Progenitor cell of endocrine pancreas (in vitro differentiated cells): Measurements from ENCODE around the gene GMDS. TPM values are rescaled to one million over a fixed set of nuclear protein-coding genes. Genes with fewer than 3 reads are reported as not detected.

ENCODE experiments used
- DNase-seq: peaks from one replicate; pipeline ENCODE4 v3.0.0; 2021; ENCODE audit warnings: low spot score; ENCODE audit not compliant: unreplicated experiment
- H3K27ac Mint-ChIP-seq: 2 replicates; pipeline ENCODE4 v1.8.0; 2021; ENCODE audit warnings: mild to moderate bottlenecking, moderate library complexity, mixed read lengths
- H3K27me3 Mint-ChIP-seq: 2 replicates; pipeline ENCODE4 v1.8.0; 2021; ENCODE audit warnings: mixed read lengths
- H3K36me3 Mint-ChIP-seq: 2 replicates; pipeline ENCODE4 v1.8.0; 2022; ENCODE audit warnings: mixed read lengths; ENCODE audit not compliant: insufficient read depth
- H3K4me1 Mint-ChIP-seq: 2 replicates; pipeline ENCODE4 v1.8.0; 2021; ENCODE audit warnings: low read depth, mixed read lengths
- H3K4me3 Mint-ChIP-seq: 2 replicates; pipeline ENCODE4 v1.8.0; 2021; ENCODE audit warnings: low read depth, mild to moderate bottlenecking, moderate library complexity, mixed read lengths
- H3K9me3 Mint-ChIP-seq: 2 replicates; pipeline ENCODE4 v1.8.0; 2021; ENCODE audit warnings: low read depth, mixed read lengths
- CTCF ChIP-seq: fragments of 200-600 bp; sonication (generic); IDR thresholded peaks from one replicate; pipeline ENCODE4 v1.5.0; 2021; ENCODE audit warnings: antibody characterized with exemption, mild to moderate bottlenecking; ENCODE audit not compliant: unreplicated experiment
- total RNA-seq: library from RNA; stranded (reverse); gene quantifications from 2 replicates; pipeline ENCODE4 v1.2.1, GENCODE V29; 2021

Gene GMDS
- total RNA-seq, 1 donor from 2014 or later: 17.2 TPM

DNA sequence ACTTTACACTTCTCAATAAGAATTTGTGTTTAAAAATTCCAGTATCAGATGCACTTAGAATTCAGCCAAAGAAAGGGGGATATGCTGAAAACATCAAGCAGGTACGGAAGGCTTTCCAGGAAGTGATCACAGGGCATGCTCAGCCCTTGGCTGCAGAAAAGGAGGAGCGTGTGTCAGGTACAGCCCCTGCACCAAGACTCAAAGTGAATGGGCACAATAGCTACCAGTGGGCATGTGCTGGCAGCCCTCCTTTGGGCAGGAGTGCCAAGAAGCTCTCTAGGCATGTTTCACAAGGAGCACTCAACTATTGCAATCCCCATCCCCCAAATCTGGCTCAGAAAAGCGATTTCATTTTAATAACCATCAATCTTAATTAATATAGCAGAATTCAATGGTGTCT is 298.8 kb downstream of the GMDS start:
- DNase-seq: no peak
- Mint-ChIP-seq H3K36me3 (no peaks in the 10 kb centered on the region), H3K4me1 (peaks cover 3% of the 10 kb centered on the region), H3K4me3 (no peak overlapping the region), H3K27ac (no peak overlapping the region), H3K9me3 (no peaks in the 10 kb centered on the region), H3K27me3 (no peaks in the 10 kb centered on the region)
- TF ChIP-seq CTCF: no peak

DNA sequence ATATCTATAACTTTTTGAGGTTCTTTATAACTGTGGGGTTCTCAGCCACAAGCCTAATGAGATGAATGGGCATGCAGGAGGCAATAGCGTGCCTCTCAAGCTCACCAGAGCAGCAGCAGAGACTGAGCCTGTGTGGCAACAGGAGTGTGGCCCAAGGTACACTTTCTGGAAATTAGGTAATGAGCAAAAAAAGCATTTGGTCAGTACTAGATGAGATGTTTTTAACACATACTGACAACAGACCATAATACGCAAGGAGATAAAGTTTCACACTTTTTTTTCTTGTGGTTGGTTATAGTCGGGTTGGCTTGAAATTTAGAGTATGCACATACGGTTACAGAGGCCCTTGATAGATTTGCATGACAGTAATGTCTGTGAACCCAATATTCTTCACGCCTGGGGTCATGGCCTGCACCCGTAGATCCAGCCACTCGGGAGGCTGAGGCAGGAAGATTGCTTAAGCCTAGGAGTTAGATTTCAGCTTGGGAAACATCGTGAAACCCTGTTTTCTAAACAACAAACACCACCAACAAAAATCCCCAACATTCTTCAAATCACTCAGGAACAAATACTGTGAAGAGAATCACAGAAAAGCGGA is 300.1 kb downstream of the GMDS start:
- Mint-ChIP-seq H3K9me3 (no peaks in the 10 kb centered on the region), H3K27me3 (no peaks in the 10 kb centered on the region)

DNA sequence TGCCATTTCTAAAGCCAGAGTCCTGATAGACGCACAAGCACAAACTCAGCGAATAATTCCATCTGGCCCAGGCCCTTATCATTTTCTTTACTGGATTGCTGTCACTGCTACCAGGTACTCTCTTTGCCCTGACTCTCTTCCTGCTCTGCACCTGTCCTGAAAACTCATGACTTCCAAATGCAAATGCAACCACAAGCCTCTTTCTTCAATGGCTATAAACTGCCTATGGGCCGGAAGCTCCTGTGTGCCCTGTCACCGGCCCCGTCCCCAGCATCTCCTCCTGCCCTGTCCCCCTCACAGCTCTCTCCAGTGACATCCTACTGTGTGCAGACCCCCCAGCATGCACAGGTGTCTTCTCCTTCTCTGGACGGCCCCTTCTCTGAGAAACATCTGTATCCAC is 302.6 kb downstream of the GMDS start:
- Mint-ChIP-seq H3K36me3 (no peaks in the 10 kb centered on the region), H3K27ac (no peak overlapping the region), H3K4me3 (no peak overlapping the region), H3K9me3 (no peaks in the 10 kb centered on the region), H3K4me1 (peaks cover 3% of the 10 kb centered on the region), H3K27me3 (no peaks in the 10 kb centered on the region)
- TF ChIP-seq CTCF: no peak
- DNase-seq: no peak

More for the DNA sequence above, 300.1 kb downstream of the GMDS start:
- H3K4me1 Mint-ChIP-seq: peaks cover 3% of the 10 kb centered on the region
- no peak overlapping the region for H3K27ac Mint-ChIP-seq
- no peaks in the 10 kb centered on the region for H3K36me3 Mint-ChIP-seq
- H3K4me3 Mint-ChIP-seq: no peak overlapping the region
- TF ChIP-seq CTCF: no peak
- DNase-seq: no peak

- Mint-ChIP-seq H3K36me3 (no peaks in the 10 kb centered on the region), H3K4me3 (no peak overlapping the region), H3K27me3 (no peaks in the 10 kb centered on the region), H3K9me3 (no peaks in the 10 kb centered on the region), H3K27ac (no peak overlapping the region), H3K4me1 (peaks cover 3% of the 10 kb centered on the region)
- no peak for TF ChIP-seq CTCF
- no peak for DNase-seq
Observed at GRCh38 chr6:1941534-1941933, 303.9 kb downstream of the GMDS start.

GRCh38 chr6:1940381-1940780 is 305.0 kb downstream of the GMDS start:
- H3K4me3 Mint-ChIP-seq: no peak overlapping the region
- no peak overlapping the region for H3K27ac Mint-ChIP-seq
- no peaks in the 10 kb centered on the region for H3K36me3 Mint-ChIP-seq

More at GRCh38 chr6:1940381-1940780, 305.0 kb downstream of the GMDS start:
- Mint-ChIP-seq H3K9me3 (no peaks in the 10 kb centered on the region), H3K27me3 (no peaks in the 10 kb centered on the region), H3K4me1 (peaks cover 3% of the 10 kb centered on the region)
- DNase-seq: no peak
- TF ChIP-seq CTCF: no peak
